GM21576 (cell line): Measurements from ENCODE around the gene SLC4A2.
"Not testable (repeated sequence)": the region's sequence is repeated elsewhere in the genome, so short reads cannot be mapped to it uniquely, and the experiment has no call there.

ENCODE experiments used
- ATAC-seq: cut with Tn5 transposase; IDR thresholded peaks from one replicate; pipeline ENCODE4 v1.9.1; 2021; ENCODE audit warnings: mild to moderate bottlenecking, moderate library complexity; ENCODE audit not compliant: unreplicated experiment

SLC4A2 gene

GRCh38 chr7:151040616-151041375, 18.6 kb upstream of the SLC4A2 start:
- ATAC-seq, result no peak

- ATAC-seq, result not testable (repeated sequence)
Observed at GRCh38 chr7:151043449-151043848, 15.9 kb upstream of the SLC4A2 start.

DNA sequence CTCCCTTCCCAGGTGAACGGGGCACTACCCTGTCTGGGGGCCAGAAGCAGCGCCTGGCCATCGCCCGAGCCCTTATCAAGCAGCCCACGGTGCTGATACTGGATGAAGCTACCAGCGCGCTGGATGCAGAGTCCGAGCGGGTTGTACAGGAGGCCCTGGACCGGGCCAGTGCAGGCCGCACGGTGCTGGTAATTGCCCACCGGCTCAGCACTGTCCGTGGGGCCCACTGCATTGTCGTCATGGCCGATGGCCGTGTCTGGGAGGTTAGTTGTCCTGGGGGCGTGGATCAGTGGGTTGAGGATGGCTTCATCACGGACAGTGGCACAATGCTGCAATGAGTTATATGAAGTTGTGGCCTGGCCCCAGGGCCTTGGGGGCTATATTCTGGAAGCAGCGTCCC, 15.4 kb upstream of the SLC4A2 start:
- no peak for ATAC-seq

DNA sequence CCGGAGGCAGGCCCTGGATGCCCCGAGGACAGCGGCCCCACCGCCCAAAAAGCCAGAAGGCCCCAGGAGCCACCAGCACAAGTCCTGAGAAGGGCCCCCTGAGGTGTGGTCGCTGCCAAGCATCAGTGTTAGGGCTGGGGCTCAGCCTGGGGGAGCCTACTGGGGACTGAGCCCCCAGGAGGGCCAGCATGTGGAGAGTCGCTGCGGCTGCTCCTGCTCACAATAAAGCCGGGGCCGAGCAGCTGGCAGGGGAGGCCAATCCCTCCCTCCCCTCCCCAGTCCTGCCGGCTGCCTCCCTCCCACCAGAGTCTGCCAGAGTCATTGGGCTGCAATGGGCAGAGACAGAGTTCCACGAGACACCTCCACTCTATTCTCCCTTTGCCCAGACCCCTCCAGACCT, 14.1 kb upstream of the SLC4A2 start:
- no peak for ATAC-seq

DNA sequence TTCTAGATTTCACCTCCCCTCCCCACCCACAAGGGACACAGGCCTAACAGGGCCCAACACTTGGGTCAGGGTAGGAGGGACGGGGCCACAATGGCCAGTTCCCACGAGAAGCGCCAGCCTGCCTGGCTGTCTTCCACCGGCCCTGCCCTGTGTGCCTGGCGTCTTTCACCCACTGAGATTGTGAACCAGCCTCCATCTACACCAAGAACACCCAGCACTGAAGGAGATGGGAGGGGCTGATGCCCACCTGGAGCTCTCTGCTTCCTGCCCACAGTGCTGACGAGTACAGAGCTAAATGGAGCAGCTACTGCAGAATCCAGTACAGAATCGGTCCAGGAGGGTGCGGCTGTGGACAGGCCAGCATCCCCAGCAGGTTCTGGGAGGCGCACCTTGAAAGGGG, 13.4 kb upstream of the SLC4A2 start:
- ATAC-seq, result no peak

GRCh38 chr7:151046603-151047573, 12.5 kb upstream of the SLC4A2 start:
- no peak for ATAC-seq

- no peak for ATAC-seq
Observed at GRCh38 chr7:151047976-151048815, 11.2 kb upstream of the SLC4A2 start, which contains the start of gene ASIC3. Gene ASIC3 (plus strand): TSS chr7:151048531. CDS start chr7:151048886, 355 bp downstream.

DNA sequence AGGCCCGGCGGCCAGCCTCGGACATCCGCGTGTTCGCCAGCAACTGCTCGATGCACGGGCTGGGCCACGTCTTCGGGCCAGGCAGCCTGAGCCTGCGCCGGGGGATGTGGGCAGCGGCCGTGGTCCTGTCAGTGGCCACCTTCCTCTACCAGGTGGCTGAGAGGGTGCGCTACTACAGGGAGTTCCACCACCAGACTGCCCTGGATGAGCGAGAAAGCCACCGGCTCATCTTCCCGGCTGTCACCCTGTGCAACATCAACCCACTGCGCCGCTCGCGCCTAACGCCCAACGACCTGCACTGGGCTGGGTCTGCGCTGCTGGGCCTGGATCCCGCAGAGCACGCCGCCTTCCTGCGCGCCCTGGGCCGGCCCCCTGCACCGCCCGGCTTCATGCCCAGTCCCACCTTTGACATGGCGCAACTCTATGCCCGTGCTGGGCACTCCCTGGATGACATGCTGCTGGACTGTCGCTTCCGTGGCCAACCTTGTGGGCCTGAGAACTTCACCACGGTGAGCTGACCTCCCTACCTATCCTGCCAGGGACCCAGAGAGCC, 10.4 kb upstream of the SLC4A2 start:
- ATAC-seq, result no peak

DNA sequence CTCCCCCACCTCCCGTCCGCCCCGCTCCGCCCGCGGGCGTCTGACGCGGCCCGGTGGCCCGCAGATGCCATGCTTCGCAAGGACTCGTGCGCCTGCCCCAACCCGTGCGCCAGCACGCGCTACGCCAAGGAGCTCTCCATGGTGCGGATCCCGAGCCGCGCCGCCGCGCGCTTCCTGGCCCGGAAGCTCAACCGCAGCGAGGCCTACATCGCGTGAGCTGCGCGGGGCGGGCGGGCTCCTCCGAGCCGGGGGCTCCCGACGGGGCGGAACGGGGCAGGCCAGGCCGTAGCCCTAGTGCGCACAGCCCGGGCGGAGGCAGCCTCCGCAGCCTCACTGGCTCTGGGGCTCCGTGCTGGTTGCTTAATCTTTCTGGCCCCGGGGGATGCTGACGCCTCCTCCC, 8.3 kb upstream of the SLC4A2 start:
- ATAC-seq, result no peak

- no peak for ATAC-seq
Observed at GRCh38 chr7:151053096-151053495, 6.3 kb upstream of the SLC4A2 start.

DNA sequence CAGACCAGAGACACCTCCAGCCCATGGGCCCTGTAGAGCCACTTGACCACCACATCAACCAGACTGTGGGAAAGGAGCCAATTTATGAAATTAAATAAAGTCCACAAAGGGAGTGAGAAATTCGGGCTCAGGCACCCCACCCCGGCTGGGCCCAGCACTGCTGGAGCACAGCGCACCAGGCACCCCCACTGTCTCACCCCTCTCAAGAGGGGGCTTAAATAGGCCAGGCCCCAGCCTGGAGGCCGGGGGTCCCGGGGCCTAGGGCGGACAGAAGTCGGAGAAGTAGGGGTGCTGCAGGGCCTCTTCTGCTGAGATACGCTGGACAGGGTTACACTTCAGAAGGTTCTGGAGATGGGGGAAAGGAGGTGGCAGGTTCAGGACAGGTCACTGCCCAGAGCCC, 5.6 kb upstream of the SLC4A2 start:
- no peak for ATAC-seq

GRCh38 chr7:151056283-151056665, 3.1 kb upstream of the SLC4A2 start:
- no peak for ATAC-seq

- no peak for ATAC-seq
Observed at GRCh38 chr7:151056666-151057505, 2.5 kb upstream of the SLC4A2 start.

DNA sequence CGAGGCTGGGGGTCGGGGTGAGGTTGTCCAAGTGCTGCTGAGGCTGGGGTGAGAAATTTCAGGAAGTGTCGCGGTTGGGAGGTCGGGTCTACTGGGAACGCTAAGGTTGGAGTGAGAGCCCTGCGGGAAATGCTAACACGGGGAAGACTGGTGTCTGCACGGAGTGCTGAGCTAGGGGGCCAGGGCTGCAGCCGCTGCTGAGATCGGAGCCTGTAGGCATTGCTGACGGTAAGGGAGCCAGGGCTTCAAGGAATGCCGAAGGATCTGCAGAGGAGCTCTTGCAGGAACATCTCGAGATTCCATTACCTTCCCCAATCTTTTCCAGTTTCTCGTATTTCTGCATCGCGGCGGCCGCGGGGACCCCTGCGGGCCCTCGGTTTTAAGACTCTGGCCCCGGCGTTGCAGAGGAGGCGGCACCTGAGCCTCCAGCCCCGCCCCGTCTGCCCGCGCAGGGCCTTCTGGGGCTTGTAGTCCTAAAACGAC, 1.8 kb upstream of the SLC4A2 start, which contains the start of gene CDK5:
Gene CDK5 (minus strand): TSS at position 392 of the 483 bp plus-strand sequence. CDS start 49 bp downstream, at position 343.
- peak; percentile 7 for ATAC-seq

- ATAC-seq, result peak; percentile 89
Observed at GRCh38 chr7:151057989-151058780, 1.2 kb upstream of the SLC4A2 start.

GRCh38 chr7:151058781-151059366, 515 bp upstream of the SLC4A2 start:
- ATAC-seq, result no peak

GRCh38 chr7:151060113-151060415, 675 bp downstream of the SLC4A2 start:
- ATAC-seq, result no peak

GRCh38 chr7:151060416-151061212, 1.2 kb downstream of the SLC4A2 start:
- ATAC-seq, result no peak
